ENCODE data around the gene NF2.

The NF2 gene

DNA sequence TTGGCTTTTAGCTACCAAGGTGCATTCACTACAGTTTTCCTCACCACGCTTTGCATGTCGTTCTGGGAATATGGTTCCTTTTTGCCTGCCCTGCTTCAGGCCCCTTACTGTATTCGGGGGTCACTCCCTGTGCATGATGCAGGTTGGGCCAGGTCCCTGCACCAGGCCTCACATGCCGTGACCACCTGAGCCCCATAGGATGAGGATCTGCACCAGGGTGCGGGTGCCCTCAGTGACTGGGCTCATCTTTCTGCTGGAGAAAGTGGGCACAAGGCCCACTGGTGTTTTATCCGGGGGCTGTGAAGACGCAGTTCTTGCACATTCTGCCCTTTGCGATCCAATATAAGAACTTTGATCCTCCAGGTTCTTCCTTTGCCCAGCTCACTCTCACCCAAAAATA, 70.7 kb downstream of the NF2 start:
- Histone ChIP-seq H3K36me3 (peaks cover 84% of the 10 kb centered on the region), H3K4me1 (ENCODE audit: control insufficient read depth in 1 of 2, insufficient read depth in 1 of 2, low read depth in 1 of 2, low read length in 1 of 2) (no peaks in the 10 kb centered on the region), H3K27ac (no peak overlapping the region), H3K4me3 (ENCODE audit: low read depth in 1 of 2, low read length in 1 of 2) (no peak overlapping the region), H3K9me3 (no peaks in the 10 kb centered on the region), H3K27me3 (no peaks in the 10 kb centered on the region)
- no peak for TF ChIP-seq CTCF (IDR thresholded peaks at IDR 0.05)

DNA sequence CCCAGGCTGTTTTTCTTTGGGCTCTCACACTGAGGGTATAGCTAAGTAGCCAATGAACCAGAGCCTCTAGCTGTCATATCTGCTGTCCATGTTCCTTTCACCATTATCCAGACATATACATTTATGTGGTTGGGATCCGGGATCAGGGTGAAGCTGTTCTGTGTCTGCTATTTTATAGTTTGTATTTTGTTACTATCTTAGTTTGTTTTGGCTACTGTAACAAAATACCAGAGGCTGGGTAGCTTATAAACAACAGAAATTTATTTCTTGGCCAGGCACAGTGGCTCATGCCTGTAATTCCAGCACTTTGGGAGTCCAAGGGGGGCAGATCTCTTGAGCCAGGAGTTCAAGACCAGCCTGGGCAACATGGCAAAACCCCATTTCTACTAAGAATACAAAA, 75.9 kb downstream of the NF2 start:
- no peak for TF ChIP-seq CTCF (IDR thresholded peaks at IDR 0.05)

GRCh38 chr22:29683536-29683935, 80.1 kb downstream of the NF2 start:
- Histone ChIP-seq H3K27ac (no peak overlapping the region), H3K4me1 (ENCODE audit: control insufficient read depth in 1 of 2, insufficient read depth in 1 of 2, low read depth in 1 of 2, low read length in 1 of 2) (no peaks in the 10 kb centered on the region), H3K36me3 (peaks cover 60% of the 10 kb centered on the region), H3K27me3 (no peaks in the 10 kb centered on the region), H3K9me3 (no peaks in the 10 kb centered on the region), H3K4me3 (ENCODE audit: low read depth in 1 of 2, low read length in 1 of 2) (no peak overlapping the region)
- TF ChIP-seq CTCF (IDR thresholded peaks at IDR 0.05), result no peak

More for the DNA sequence above, 75.9 kb downstream of the NF2 start:
- Histone ChIP-seq H3K27me3 (no peaks in the 10 kb centered on the region), H3K27ac (no peak overlapping the region), H3K4me3 (ENCODE audit: low read depth in 1 of 2, low read length in 1 of 2) (no peak overlapping the region), H3K4me1 (ENCODE audit: control insufficient read depth in 1 of 2, insufficient read depth in 1 of 2, low read depth in 1 of 2, low read length in 1 of 2) (no peaks in the 10 kb centered on the region), H3K36me3 (peaks cover 91% of the 10 kb centered on the region), H3K9me3 (no peaks in the 10 kb centered on the region)

GRCh38 chr22:29684244-29684643, 80.8 kb downstream of the NF2 start:
- H3K4me1 ChIP-seq (ENCODE audit: control insufficient read depth in 1 of 2, insufficient read depth in 1 of 2, low read depth in 1 of 2, low read length in 1 of 2), result no peaks in the 10 kb centered on the region

GRCh38 chr22:29689206-29689879, 85.9 kb downstream of the NF2 start:
- TF ChIP-seq CTCF (IDR thresholded peaks at IDR 0.05), result no peak
- Histone ChIP-seq H3K27ac (no peak overlapping the region), H3K4me3 (ENCODE audit: low read depth in 1 of 2, low read length in 1 of 2) (no peak overlapping the region), H3K27me3 (no peaks in the 10 kb centered on the region), H3K4me1 (ENCODE audit: control insufficient read depth in 1 of 2, insufficient read depth in 1 of 2, low read depth in 1 of 2, low read length in 1 of 2) (no peaks in the 10 kb centered on the region), H3K36me3 (peaks cover 28% of the 10 kb centered on the region), H3K9me3 (no peaks in the 10 kb centered on the region)

More at GRCh38 chr22:29684244-29684643, 80.8 kb downstream of the NF2 start:
- H3K27ac ChIP-seq, result no peak overlapping the region
- H3K9me3 ChIP-seq, result no peaks in the 10 kb centered on the region
- no peak for TF ChIP-seq CTCF (IDR thresholded peaks at IDR 0.05)
- no peaks in the 10 kb centered on the region for H3K27me3 ChIP-seq
- H3K36me3 ChIP-seq, result peaks cover 53% of the 10 kb centered on the region
- H3K4me3 ChIP-seq (ENCODE audit: low read depth in 1 of 2, low read length in 1 of 2), result no peak overlapping the region
